Subcutaneous adipose tissue (tissue), 4 donors: Measurements from ENCODE around the gene JPT1. TPM values are rescaled to one million over a fixed set of nuclear protein-coding genes. Genes with fewer than 3 reads are reported as not detected.

Experiments
- CTCF ChIP-seq: fragments of 450-650 bp; IDR thresholded peaks from one replicate; pipeline ENCODE4 v1.5.1; 2016; ENCODE audit warnings: low read depth, mild to moderate bottlenecking, control low read depth, antibody characterized with exemption, moderate library complexity
- total RNA-seq, 4 donors: library from RNA; depleted of rRNA; stranded (reverse); fragments of >200 nt; gene quantifications; one replicate each; pipeline ENCODE4 v1.1.0, GENCODE V29; 2016

The JPT1 gene
- total RNA-seq, 4 donors from 2014 or later, result 18.7 to 41.1 (median 22.8) TPM

- no peak for TF ChIP-seq CTCF
These were observed 19.2 kb upstream of the JPT1 start for GRCh38 chr17:75173526-75173925.

GRCh38 chr17:75168998-75169397 lies 14.7 kb upstream of the JPT1 start:
- TF ChIP-seq CTCF, result no peak

- TF ChIP-seq CTCF, result no peak
These were observed 8.8 kb upstream of the JPT1 start for GRCh38 chr17:75163074-75163473.

- TF ChIP-seq CTCF, result no peak
These were observed 5.9 kb upstream of the JPT1 start for GRCh38 chr17:75160211-75160610.

GRCh38 chr17:75159196-75160031 lies 5.1 kb upstream of the JPT1 start:
- no peak for TF ChIP-seq CTCF

GRCh38 chr17:75155191-75155601 lies 884 bp upstream of the JPT1 start:
- no peak for TF ChIP-seq CTCF

GRCh38 chr17:75153780-75154194 lies 525 bp downstream of the JPT1 start:
- TF ChIP-seq CTCF, result no peak
